WTC11 (cell line): ENCODE results near the gene OR51B5. TPM values are rescaled to one million over a fixed set of nuclear protein-coding genes. Genes with fewer than 3 reads are reported as not detected.
"Not testable (repeated sequence)": the region's sequence is repeated elsewhere in the genome, so short reads cannot be mapped to it uniquely, and the experiment has no call there.

Experiments
- ATAC-seq: fragments of 200-7000 bp; cut with Tn5 transposase; 2 replicates; pipeline ENCODE4 v1.10.0; 2021; ENCODE audit warnings: mild to moderate bottlenecking, moderate library complexity
- CTCF ChIA-PET: fragments of 300-600 bp; sonication (Branson Sonifier 250); formaldehyde crosslinking; loops from one replicate; lab custom pipeline; 2021; ENCODE audit warnings: antibody characterized with exemption; lab: Charles Lee
- POLR2A ChIA-PET: fragments of 350-600 bp; sonication (Branson Sonifier 250); formaldehyde crosslinking; loops from one replicate; lab custom pipeline; 2021; ENCODE audit warnings: antibody characterized with exemption; lab: Charles Lee
- DNase-seq: peaks from one replicate; pipeline ENCODE4 v3.0.0; 2021; ENCODE audit warnings: low spot score
- H3K27ac Mint-ChIP-seq: 2 replicates; pipeline ENCODE4 v1.8.0; 2021; ENCODE audit warnings: mixed read lengths
- H3K27me3 Mint-ChIP-seq: 2 replicates; pipeline ENCODE4 v1.8.0; 2021; ENCODE audit warnings: low read depth, mild to moderate bottlenecking, moderate library complexity, mixed read lengths
- H3K36me3 Mint-ChIP-seq: 2 replicates; pipeline ENCODE4 v1.8.0; 2021; ENCODE audit warnings: mixed read lengths
- H3K4me1 Mint-ChIP-seq: 2 replicates; pipeline ENCODE4 v1.8.0; 2022; ENCODE audit warnings: mixed read lengths
- H3K4me3 Mint-ChIP-seq: 2 replicates; pipeline ENCODE4 v1.8.0; 2021; ENCODE audit warnings: mild to moderate bottlenecking, moderate library complexity, mixed read lengths
- H3K9me3 Mint-ChIP-seq: 2 replicates; pipeline ENCODE4 v1.8.0; 2021; ENCODE audit warnings: mixed read lengths
- CREM ChIP-seq: sonication (generic); formaldehyde crosslinking; IDR thresholded peaks from 2 replicates; pipeline ENCODE4 v1.8.1; 2022; ENCODE audit warnings: mild to moderate bottlenecking, missing genetic modification reagents, moderate library complexity
- ELF4 ChIP-seq: sonication (generic); formaldehyde crosslinking; IDR thresholded peaks from 2 replicates; pipeline ENCODE4 v1.8.1; 2022; ENCODE audit warnings: low read depth, mild to moderate bottlenecking, moderate library complexity, missing genetic modification reagents
- ESRRA ChIP-seq: sonication (generic); formaldehyde crosslinking; IDR thresholded peaks from 2 replicates; pipeline ENCODE4 v1.8.1; 2022; ENCODE audit warnings: mild to moderate bottlenecking, missing genetic modification reagents, borderline replicate concordance
- FOXK1 ChIP-seq: sonication (generic); formaldehyde crosslinking; IDR thresholded peaks from 2 replicates; pipeline ENCODE4 v1.8.0; 2022; ENCODE audit warnings: mild to moderate bottlenecking, moderate library complexity, missing genetic modification reagents
- GTF2I ChIP-seq: fragments of 250-450 bp; sonication (Bioruptor Pico); conservative IDR thresholded peaks from 2 replicates; pipeline ENCODE4 v1.4.0; 2021; ENCODE audit warnings: mild to moderate bottlenecking
- KAT7 ChIP-seq: sonication (generic); formaldehyde crosslinking; IDR thresholded peaks from 2 replicates; pipeline ENCODE4 v1.8.1; 2023; ENCODE audit warnings: missing genetic modification reagents, mild to moderate bottlenecking, borderline replicate concordance
- NFATC4 ChIP-seq: fragments of 250-450 bp; sonication (Bioruptor Pico); IDR thresholded peaks from 2 replicates; pipeline ENCODE4 v1.9.0; 2021; ENCODE audit warnings: mild to moderate bottlenecking
- NR2C2 ChIP-seq: sonication (generic); formaldehyde crosslinking; IDR thresholded peaks from 2 replicates; pipeline ENCODE4 v1.8.0; 2022; ENCODE audit warnings: mild to moderate bottlenecking, missing genetic modification reagents
- NR3C1 ChIP-seq: sonication (generic); formaldehyde crosslinking; conservative IDR thresholded peaks from 2 replicates; pipeline ENCODE4 v1.8.1; 2023; ENCODE audit warnings: low read depth, mild to moderate bottlenecking, missing genetic modification reagents
- PRRX2 ChIP-seq: fragments of 250-450 bp; sonication (Bioruptor Pico); IDR thresholded peaks from 2 replicates; pipeline ENCODE4 v1.8.0; 2021; ENCODE audit warnings: mild to moderate bottlenecking
- SOX15 ChIP-seq: fragments of 250-450 bp; sonication (Bioruptor Pico); IDR thresholded peaks from 2 replicates; pipeline ENCODE4 v1.9.0; 2021; ENCODE audit warnings: mild to moderate bottlenecking
- ZNF219 ChIP-seq: sonication (generic); formaldehyde crosslinking; IDR thresholded peaks from 2 replicates; pipeline ENCODE4 v1.8.0; 2023; ENCODE audit warnings: missing genetic modification reagents, mild to moderate bottlenecking, borderline replicate concordance
- ZNF671 ChIP-seq: fragments of 250-450 bp; sonication (Bioruptor Pico); IDR thresholded peaks from 2 replicates; pipeline ENCODE4 v1.8.0; 2021; ENCODE audit warnings: mild to moderate bottlenecking
- total RNA-seq: library from RNA; stranded (reverse); gene quantifications from 3 replicates; pipeline ENCODE4 v1.2.3, GENCODE V29; 2021
- TF ChIP-seq, protein P1 (sequence below): sonication (generic); formaldehyde crosslinking; IDR thresholded peaks from 2 replicates; pipeline ENCODE4 v1.8.1; 2022; ENCODE audit warnings: mild to moderate bottlenecking, missing genetic modification reagents, moderate library complexity, borderline replicate concordance
- TF ChIP-seq, protein P2 (sequence below): fragments of 250-450 bp; sonication (Bioruptor Pico); IDR thresholded peaks from 2 replicates; pipeline ENCODE4 v2.1.2; 2022; ENCODE audit warnings: mild to moderate bottlenecking, moderate library complexity
- TF ChIP-seq, protein P3 (sequence below): sonication (generic); formaldehyde crosslinking; IDR thresholded peaks from 2 replicates; pipeline ENCODE4 v1.8.1; 2022; ENCODE audit warnings: missing genetic modification reagents, borderline replicate concordance
- TF ChIP-seq, protein P4 (sequence below): fragments of 250-450 bp; sonication (Bioruptor Pico); IDR thresholded peaks from 2 replicates; pipeline ENCODE4 v1.9.0; 2021; ENCODE audit warnings: mild to moderate bottlenecking
- TF ChIP-seq, protein P5 (sequence below): sonication (generic); formaldehyde crosslinking; conservative IDR thresholded peaks from 2 replicates; pipeline ENCODE4 v1.8.1; 2023; ENCODE audit warnings: mild to moderate bottlenecking, low read depth, missing genetic modification reagents, moderate library complexity

OR51B5 gene
- total RNA-seq, 1 experiment from 2014 or later = 0.26 TPM

DNA sequence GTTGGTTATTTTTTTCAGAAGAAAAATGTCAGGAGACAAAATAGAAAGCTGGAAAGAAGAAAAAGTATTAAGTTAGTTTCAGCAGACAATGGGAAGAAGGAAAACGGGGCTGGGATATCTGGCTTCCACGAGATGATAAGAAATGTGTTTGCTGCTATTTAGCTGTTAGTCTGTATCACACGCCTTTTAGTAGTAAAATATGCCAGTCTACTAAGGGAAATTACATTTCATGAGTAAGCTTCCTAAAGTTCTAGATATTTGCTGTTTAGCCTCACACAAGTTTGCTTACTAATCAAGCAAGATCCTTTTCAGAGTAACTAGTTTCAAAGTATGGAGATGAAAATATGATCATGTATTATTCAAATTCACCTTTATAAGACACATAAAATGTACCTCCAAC is 43.1 kb downstream of the OR51B5 start (continued):
- TF ChIP-seq, protein P1, sequence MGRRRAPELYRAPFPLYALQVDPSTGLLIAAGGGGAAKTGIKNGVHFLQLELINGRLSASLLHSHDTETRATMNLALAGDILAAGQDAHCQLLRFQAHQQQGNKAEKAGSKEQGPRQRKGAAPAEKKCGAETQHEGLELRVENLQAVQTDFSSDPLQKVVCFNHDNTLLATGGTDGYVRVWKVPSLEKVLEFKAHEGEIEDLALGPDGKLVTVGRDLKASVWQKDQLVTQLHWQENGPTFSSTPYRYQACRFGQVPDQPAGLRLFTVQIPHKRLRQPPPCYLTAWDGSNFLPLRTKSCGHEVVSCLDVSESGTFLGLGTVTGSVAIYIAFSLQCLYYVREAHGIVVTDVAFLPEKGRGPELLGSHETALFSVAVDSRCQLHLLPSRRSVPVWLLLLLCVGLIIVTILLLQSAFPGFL = no peak

DNA sequence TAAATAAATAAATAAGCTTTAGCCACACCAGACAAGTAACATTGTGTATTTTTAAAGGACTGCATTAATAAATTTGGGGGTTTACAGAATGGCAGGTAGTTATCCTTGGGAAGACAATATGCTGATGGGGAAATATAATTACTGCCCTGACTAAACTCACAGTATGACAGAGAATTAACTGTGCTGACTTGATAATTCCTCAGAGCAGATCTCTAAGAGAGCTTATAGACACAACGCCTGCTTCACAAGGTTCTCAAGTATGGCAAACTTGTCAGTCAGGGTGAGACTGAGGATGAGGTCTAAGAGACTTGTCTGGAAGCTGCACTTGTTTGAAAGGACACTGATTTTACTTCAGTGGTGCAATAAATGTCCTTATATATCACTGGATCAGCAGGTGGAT is 44.9 kb downstream of the OR51B5 start:
- no peak overlapping the region for H3K4me3 Mint-ChIP-seq
- H3K27ac Mint-ChIP-seq = no peak overlapping the region
- CTCF ChIA-PET = no interaction called here
- H3K4me1 Mint-ChIP-seq = no peaks in the 10 kb centered on the region
- POLR2A ChIA-PET = no interaction called here
- DNase-seq = no peak
- H3K27me3 Mint-ChIP-seq = no peaks in the 10 kb centered on the region
- peaks cover under 1% of the 10 kb centered on the region; the same call in 1 of the 2 replicates for H3K9me3 Mint-ChIP-seq
- ATAC-seq = no peak
- H3K36me3 Mint-ChIP-seq = no peaks in the 10 kb centered on the region
- TF ChIP-seq ZNF671 (CRISPR knock-in tag) = no peak

DNA sequence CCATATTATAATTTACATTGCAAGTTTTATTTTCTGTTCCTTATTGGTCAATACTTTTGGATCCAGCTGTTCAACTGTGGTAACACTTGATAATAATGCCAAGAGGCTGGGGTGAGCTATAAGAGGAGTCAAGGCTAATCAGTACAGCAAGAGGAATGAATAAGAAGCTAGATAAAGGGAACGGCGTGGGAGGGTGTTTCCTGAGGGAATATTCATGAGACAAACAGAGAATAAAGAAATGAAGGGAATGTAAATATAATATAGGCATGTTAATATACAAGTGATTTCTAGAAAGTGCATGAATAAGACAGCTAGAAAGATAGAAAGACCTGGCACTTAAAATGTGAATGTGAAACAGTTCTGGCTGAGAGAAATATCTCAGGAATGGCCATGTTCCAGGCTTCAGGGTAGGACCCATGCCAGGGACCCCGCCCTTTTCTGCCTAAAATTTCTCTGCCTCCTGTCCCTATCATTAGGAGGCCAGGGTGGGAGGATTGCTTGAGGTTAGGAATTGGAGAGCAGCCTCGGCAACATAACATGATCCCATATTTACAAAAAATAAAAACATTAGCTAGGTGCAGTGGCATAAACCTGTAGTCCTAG is 45.5 kb downstream of the OR51B5 start:
- no peak for ATAC-seq
- H3K9me3 Mint-ChIP-seq = peaks cover 5% of the 10 kb centered on the region
- H3K36me3 Mint-ChIP-seq = no peaks in the 10 kb centered on the region
- CTCF ChIA-PET = no interaction called here
- POLR2A ChIA-PET = no interaction called here
- H3K4me1 Mint-ChIP-seq = no peaks in the 10 kb centered on the region
- no peaks in the 10 kb centered on the region for H3K27me3 Mint-ChIP-seq
- no peak overlapping the region for H3K27ac Mint-ChIP-seq
- TF ChIP-seq FOXK1 (CRISPR knock-in tag) (no peak), CREM (CRISPR knock-in tag) (no peak), NR2C2 (CRISPR knock-in tag) (no peak), NR3C1 (CRISPR knock-in tag) (no peak), ZNF219 (no peak), ESRRA (CRISPR knock-in tag) (no peak), KAT7 (CRISPR knock-in tag) (no peak), ELF4 (no peak), NFATC4 (CRISPR knock-in tag) (no peak), GTF2I (CRISPR knock-in tag) (no peak), SOX15 (CRISPR knock-in tag) (no peak), PRRX2 (CRISPR knock-in tag) (no peak)
- TF ChIP-seq, protein P2, sequence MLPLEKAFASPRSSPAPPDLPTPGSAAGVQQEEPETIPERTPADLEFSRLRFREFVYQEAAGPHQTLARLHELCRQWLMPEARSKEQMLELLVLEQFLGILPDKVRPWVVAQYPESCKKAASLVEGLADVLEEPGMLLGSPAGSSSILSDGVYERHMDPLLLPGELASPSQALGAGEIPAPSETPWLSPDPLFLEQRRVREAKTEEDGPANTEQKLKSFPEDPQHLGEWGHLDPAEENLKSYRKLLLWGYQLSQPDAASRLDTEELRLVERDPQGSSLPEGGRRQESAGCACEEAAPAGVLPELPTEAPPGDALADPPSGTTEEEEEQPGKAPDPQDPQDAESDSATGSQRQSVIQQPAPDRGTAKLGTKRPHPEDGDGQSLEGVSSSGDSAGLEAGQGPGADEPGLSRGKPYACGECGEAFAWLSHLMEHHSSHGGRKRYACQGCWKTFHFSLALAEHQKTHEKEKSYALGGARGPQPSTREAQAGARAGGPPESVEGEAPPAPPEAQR (CRISPR knock-in tag) = no peak
- TF ChIP-seq, protein P3, sequence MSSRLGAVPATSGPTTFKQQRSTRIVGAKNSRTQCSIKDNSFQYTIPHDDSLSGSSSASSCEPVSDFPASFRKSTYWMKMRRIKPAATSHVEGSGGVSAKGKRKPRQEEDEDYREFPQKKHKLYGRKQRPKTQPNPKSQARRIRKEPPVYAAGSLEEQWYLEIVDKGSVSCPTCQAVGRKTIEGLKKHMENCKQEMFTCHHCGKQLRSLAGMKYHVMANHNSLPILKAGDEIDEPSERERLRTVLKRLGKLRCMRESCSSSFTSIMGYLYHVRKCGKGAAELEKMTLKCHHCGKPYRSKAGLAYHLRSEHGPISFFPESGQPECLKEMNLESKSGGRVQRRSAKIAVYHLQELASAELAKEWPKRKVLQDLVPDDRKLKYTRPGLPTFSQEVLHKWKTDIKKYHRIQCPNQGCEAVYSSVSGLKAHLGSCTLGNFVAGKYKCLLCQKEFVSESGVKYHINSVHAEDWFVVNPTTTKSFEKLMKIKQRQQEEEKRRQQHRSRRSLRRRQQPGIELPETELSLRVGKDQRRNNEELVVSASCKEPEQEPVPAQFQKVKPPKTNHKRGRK (CRISPR knock-in tag) = no peak
- TF ChIP-seq, protein P4, sequence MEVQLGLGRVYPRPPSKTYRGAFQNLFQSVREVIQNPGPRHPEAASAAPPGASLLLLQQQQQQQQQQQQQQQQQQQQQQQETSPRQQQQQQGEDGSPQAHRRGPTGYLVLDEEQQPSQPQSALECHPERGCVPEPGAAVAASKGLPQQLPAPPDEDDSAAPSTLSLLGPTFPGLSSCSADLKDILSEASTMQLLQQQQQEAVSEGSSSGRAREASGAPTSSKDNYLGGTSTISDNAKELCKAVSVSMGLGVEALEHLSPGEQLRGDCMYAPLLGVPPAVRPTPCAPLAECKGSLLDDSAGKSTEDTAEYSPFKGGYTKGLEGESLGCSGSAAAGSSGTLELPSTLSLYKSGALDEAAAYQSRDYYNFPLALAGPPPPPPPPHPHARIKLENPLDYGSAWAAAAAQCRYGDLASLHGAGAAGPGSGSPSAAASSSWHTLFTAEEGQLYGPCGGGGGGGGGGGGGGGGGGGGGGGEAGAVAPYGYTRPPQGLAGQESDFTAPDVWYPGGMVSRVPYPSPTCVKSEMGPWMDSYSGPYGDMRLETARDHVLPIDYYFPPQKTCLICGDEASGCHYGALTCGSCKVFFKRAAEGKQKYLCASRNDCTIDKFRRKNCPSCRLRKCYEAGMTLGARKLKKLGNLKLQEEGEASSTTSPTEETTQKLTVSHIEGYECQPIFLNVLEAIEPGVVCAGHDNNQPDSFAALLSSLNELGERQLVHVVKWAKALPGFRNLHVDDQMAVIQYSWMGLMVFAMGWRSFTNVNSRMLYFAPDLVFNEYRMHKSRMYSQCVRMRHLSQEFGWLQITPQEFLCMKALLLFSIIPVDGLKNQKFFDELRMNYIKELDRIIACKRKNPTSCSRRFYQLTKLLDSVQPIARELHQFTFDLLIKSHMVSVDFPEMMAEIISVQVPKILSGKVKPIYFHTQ = no peak
- TF ChIP-seq, protein P5, sequence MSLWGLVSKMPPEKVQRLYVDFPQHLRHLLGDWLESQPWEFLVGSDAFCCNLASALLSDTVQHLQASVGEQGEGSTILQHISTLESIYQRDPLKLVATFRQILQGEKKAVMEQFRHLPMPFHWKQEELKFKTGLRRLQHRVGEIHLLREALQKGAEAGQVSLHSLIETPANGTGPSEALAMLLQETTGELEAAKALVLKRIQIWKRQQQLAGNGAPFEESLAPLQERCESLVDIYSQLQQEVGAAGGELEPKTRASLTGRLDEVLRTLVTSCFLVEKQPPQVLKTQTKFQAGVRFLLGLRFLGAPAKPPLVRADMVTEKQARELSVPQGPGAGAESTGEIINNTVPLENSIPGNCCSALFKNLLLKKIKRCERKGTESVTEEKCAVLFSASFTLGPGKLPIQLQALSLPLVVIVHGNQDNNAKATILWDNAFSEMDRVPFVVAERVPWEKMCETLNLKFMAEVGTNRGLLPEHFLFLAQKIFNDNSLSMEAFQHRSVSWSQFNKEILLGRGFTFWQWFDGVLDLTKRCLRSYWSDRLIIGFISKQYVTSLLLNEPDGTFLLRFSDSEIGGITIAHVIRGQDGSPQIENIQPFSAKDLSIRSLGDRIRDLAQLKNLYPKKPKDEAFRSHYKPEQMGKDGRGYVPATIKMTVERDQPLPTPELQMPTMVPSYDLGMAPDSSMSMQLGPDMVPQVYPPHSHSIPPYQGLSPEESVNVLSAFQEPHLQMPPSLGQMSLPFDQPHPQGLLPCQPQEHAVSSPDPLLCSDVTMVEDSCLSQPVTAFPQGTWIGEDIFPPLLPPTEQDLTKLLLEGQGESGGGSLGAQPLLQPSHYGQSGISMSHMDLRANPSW = no peak
- TF ChIP-seq, all 79 proteins: peak for 0
- no peak overlapping the region for H3K4me3 Mint-ChIP-seq
- no peak for DNase-seq

DNA sequence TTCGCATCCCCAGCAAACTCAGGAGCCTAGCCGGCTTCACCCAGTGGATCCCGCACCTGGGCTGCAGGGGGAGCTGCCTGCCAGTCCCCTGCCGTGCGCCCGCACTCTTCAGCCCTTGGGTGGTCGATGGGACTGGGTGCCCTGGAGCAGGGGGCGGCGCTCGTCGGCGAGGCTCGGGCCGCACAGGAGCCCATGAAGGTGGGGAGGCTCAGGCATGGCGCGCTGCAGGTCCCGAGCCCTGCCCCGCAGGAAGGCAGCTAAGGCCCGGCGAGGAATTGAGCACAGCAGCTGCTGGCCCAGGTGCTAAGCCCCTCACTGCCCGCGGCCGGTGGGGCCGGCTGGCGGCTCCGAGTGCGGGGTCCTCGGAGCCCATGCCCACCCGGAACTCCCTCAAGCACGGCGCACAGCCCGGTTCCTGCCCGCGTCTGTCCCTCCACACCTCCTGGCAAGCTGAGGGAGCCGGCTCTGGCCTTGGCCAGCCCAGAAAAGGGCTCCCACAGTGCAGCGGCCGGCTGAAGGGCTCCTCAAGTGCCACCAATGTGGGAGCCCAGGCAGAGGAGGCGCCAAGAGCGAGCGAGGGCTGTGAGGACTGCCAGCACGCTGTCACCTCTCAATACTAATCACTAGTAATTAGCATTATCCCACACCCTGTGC is 48.9 kb downstream of the OR51B5 start:
- ATAC-seq, H3K27ac Mint-ChIP-seq, CTCF ChIA-PET: not testable (repeated sequence)

More for the DNA sequence above, 48.9 kb downstream of the OR51B5 start:
- H3K9me3 Mint-ChIP-seq, H3K4me3 Mint-ChIP-seq, H3K36me3 Mint-ChIP-seq, H3K4me1 Mint-ChIP-seq, POLR2A ChIA-PET, DNase-seq, H3K27me3 Mint-ChIP-seq: not testable (repeated sequence)
